Panc1 (cell line): ENCODE data around the gene ZNF800.

ENCODE experiments used
- POLR2AphosphoS5 ChIP-seq: IDR thresholded peaks from 2 replicates; pipeline ENCODE4 v1.6.1; 2012; ENCODE audit warnings: mild to moderate bottlenecking, low read depth, low read length, moderate library complexity
- REST ChIP-seq, 2 experiments: IDR thresholded peaks; 2 replicates each; pipeline ENCODE4 v1.6.1; 2011 to 2012; ENCODE audit warnings: low read depth in 2 of 2, control low read depth in 1 of 2, low read length in 1 of 2, mild to moderate bottlenecking in 1 of 2, moderate library complexity in 1 of 2; ENCODE audit not compliant: insufficient read depth in 1 of 2
- SIN3A ChIP-seq: IDR thresholded peaks from 2 replicates; pipeline ENCODE4 v1.6.1; 2012; ENCODE audit warnings: low read depth, mild to moderate bottlenecking, low read length, moderate library complexity, borderline replicate concordance; ENCODE audit not compliant: insufficient read depth
- TCF7L2 ChIP-seq: IDR thresholded peaks from 2 replicates; pipeline ENCODE4 v1.6.1; 2011; ENCODE audit warnings: mild to moderate bottlenecking, low read depth, low read length, inconsistent platforms
- TF ChIP-seq, protein P1 (sequence below): fragments of 450-650 bp; IDR thresholded peaks from 2 replicates; pipeline ENCODE4 v1.5.1; 2017; ENCODE audit warnings: mild to moderate bottlenecking

- TF ChIP-seq REST (IDR thresholded peaks at IDR 0.05; ENCODE audit: insufficient read depth in 1 of 2, low read depth in 2 of 2, low read length in 1 of 2) (no peak), SIN3A (0 out of 2 replicates have a peak, but pooled peaks have one; percentile 11), POLR2AphosphoS5 (peak; percentile 92), TCF7L2 (no peak)
- TF ChIP-seq, protein P1, sequence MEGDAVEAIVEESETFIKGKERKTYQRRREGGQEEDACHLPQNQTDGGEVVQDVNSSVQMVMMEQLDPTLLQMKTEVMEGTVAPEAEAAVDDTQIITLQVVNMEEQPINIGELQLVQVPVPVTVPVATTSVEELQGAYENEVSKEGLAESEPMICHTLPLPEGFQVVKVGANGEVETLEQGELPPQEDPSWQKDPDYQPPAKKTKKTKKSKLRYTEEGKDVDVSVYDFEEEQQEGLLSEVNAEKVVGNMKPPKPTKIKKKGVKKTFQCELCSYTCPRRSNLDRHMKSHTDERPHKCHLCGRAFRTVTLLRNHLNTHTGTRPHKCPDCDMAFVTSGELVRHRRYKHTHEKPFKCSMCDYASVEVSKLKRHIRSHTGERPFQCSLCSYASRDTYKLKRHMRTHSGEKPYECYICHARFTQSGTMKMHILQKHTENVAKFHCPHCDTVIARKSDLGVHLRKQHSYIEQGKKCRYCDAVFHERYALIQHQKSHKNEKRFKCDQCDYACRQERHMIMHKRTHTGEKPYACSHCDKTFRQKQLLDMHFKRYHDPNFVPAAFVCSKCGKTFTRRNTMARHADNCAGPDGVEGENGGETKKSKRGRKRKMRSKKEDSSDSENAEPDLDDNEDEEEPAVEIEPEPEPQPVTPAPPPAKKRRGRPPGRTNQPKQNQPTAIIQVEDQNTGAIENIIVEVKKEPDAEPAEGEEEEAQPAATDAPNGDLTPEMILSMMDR, result no peak
Observed at GRCh38 chr7:127392566-127393367, at the start of gene ZNF800.
